ENCODE measurements around the gene SIRPA.

SIRPA gene

DNA sequence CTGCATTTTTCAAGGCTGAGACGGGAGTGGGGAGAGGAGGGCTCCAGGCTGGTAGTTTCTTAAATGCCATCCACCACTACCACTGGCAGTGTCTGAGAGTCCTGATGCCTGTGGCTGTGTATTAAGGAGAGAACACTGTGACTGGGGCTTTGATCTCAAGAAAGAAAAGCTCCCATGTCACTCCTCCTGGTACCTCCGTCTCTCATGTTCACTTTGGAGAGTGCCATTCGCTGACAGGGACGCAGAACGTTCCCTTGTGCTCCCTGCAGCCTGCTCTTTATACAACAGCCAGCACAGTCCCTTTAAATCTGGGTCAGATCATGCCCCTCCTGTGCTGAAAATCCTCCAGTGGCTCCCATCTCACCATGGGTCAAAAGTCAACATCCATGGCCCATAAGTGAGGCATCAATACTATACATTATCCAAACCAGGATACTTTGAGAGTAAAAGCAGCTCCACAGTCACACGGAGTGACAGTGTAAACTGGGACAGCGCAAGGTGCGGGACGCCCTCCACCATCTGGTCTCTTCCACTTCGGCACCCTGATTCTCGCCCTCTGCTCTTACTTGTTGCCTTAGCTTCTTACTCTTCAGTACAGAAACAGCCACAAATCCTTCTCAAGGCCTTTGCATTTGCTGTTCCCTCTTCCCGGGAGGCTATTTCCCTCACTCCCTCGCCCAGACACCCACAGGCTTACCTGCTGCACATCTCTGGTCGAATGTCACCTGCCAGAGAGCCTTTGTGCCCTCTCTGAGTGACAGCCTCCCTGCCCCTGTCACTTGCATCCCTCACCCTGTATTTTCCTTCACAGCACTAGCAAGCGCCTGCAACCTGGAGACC, 78.6 kb downstream of the SIRPA start:
- Histone ChIP-seq H3K4me1 (ENCODE audit: low read length) (no peaks in the 10 kb centered on the region), H3K4me3 (ENCODE audit: low read length) (no peak overlapping the region), H3K27me3 (ENCODE audit: low read depth, low read length) (peaks cover 69% of the 10 kb centered on the region), H3K27ac (ENCODE audit: low read length) (no peak overlapping the region), H3K9ac (ENCODE audit: low read length) (no peak overlapping the region), H3K9me3 (ENCODE audit: insufficient read depth, low read length) (no peaks in the 10 kb centered on the region), H2AFZ (ENCODE audit: low read depth, low read length) (no peak overlapping the region), H3K4me2 (ENCODE audit: low read length) (no peak overlapping the region), H3K36me3 (replicated peaks; ENCODE audit: low read depth, low read length) (no peaks in the 10 kb centered on the region), H3K79me2 (ENCODE audit: low read length) (no peaks in the 10 kb centered on the region), H4K20me1 (ENCODE audit: insufficient read depth, low read length) (no peaks in the 10 kb centered on the region)
- TF ChIP-seq EZH2phosphoT487 (IDR thresholded peaks at IDR 0.05; ENCODE audit: low read depth) = no peak
- TF ChIP-seq, protein P1, sequence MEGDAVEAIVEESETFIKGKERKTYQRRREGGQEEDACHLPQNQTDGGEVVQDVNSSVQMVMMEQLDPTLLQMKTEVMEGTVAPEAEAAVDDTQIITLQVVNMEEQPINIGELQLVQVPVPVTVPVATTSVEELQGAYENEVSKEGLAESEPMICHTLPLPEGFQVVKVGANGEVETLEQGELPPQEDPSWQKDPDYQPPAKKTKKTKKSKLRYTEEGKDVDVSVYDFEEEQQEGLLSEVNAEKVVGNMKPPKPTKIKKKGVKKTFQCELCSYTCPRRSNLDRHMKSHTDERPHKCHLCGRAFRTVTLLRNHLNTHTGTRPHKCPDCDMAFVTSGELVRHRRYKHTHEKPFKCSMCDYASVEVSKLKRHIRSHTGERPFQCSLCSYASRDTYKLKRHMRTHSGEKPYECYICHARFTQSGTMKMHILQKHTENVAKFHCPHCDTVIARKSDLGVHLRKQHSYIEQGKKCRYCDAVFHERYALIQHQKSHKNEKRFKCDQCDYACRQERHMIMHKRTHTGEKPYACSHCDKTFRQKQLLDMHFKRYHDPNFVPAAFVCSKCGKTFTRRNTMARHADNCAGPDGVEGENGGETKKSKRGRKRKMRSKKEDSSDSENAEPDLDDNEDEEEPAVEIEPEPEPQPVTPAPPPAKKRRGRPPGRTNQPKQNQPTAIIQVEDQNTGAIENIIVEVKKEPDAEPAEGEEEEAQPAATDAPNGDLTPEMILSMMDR (IDR thresholded peaks at IDR 0.05; ENCODE audit: low read depth, low read length) = no peak

GRCh38 chr20:1975291-1975690, 80.1 kb downstream of the SIRPA start:
- Histone ChIP-seq H3K4me1 (ENCODE audit: low read length) (no peaks in the 10 kb centered on the region), H3K27me3 (ENCODE audit: low read depth, low read length) (peaks cover 70% of the 10 kb centered on the region), H3K9ac (ENCODE audit: low read length) (no peak overlapping the region), H3K79me2 (ENCODE audit: low read length) (no peaks in the 10 kb centered on the region), H3K4me3 (ENCODE audit: low read length) (no peak overlapping the region), H2AFZ (ENCODE audit: low read depth, low read length) (no peak overlapping the region), H3K9me3 (ENCODE audit: insufficient read depth, low read length) (no peaks in the 10 kb centered on the region), H3K27ac (ENCODE audit: low read length) (no peak overlapping the region), H4K20me1 (ENCODE audit: insufficient read depth, low read length) (no peaks in the 10 kb centered on the region), H3K36me3 (replicated peaks; ENCODE audit: low read depth, low read length) (no peaks in the 10 kb centered on the region), H3K4me2 (ENCODE audit: low read length) (no peak overlapping the region)
- TF ChIP-seq, protein P1 (IDR thresholded peaks at IDR 0.05; ENCODE audit: low read depth, low read length) = no peak
- no peak for TF ChIP-seq EZH2phosphoT487 (IDR thresholded peaks at IDR 0.05; ENCODE audit: low read depth)

- no peak overlapping the region for H3K4me3 ChIP-seq (ENCODE audit: low read length)
- no peaks in the 10 kb centered on the region for H3K9me3 ChIP-seq (ENCODE audit: insufficient read depth, low read length)
- no peak overlapping the region for H3K27ac ChIP-seq (ENCODE audit: low read length)
- H3K9ac ChIP-seq (ENCODE audit: low read length) = no peak overlapping the region
- no peak overlapping the region for H2AFZ ChIP-seq (ENCODE audit: low read depth, low read length)
- H3K4me2 ChIP-seq (ENCODE audit: low read length) = no peak overlapping the region
- TF ChIP-seq, protein P1 (IDR thresholded peaks at IDR 0.05; ENCODE audit: low read depth, low read length) = no peak
- no peak for TF ChIP-seq EZH2phosphoT487 (IDR thresholded peaks at IDR 0.05; ENCODE audit: low read depth)
- no peaks in the 10 kb centered on the region for H3K79me2 ChIP-seq (ENCODE audit: low read length)
- H4K20me1 ChIP-seq (ENCODE audit: insufficient read depth, low read length) = no peaks in the 10 kb centered on the region
- H3K27me3 ChIP-seq (ENCODE audit: low read depth, low read length) = peaks cover 63% of the 10 kb centered on the region
- no peaks in the 10 kb centered on the region for H3K4me1 ChIP-seq (ENCODE audit: low read length)
- H3K36me3 ChIP-seq (replicated peaks; ENCODE audit: low read depth, low read length) = no peaks in the 10 kb centered on the region
Measured at GRCh38 chr20:1979106-1979778, 84.0 kb downstream of the SIRPA start.

- Histone ChIP-seq H3K36me3 (replicated peaks; ENCODE audit: low read depth, low read length) (no peaks in the 10 kb centered on the region), H4K20me1 (ENCODE audit: insufficient read depth, low read length) (no peaks in the 10 kb centered on the region), H3K79me2 (ENCODE audit: low read length) (no peaks in the 10 kb centered on the region), H3K27me3 (ENCODE audit: low read depth, low read length) (peaks cover 74% of the 10 kb centered on the region), H3K4me2 (ENCODE audit: low read length) (no peak overlapping the region), H3K27ac (ENCODE audit: low read length) (no peak overlapping the region), H2AFZ (ENCODE audit: low read depth, low read length) (no peak overlapping the region), H3K4me1 (ENCODE audit: low read length) (no peaks in the 10 kb centered on the region), H3K9ac (ENCODE audit: low read length) (no peak overlapping the region), H3K4me3 (ENCODE audit: low read length) (no peak overlapping the region), H3K9me3 (ENCODE audit: insufficient read depth, low read length) (no peaks in the 10 kb centered on the region)
- TF ChIP-seq, protein P1 (IDR thresholded peaks at IDR 0.05; ENCODE audit: low read depth, low read length) = no peak
- no peak for TF ChIP-seq EZH2phosphoT487 (IDR thresholded peaks at IDR 0.05; ENCODE audit: low read depth)
Measured at GRCh38 chr20:1982686-1983085, 87.5 kb downstream of the SIRPA start.
